ENCODE data around the gene ARHGAP8.

GRCh38 chr22:44765571-44766285 lies 13.4 kb downstream of the ARHGAP8 start:
- TF ChIP-seq CTCF (IDR thresholded peaks at IDR 0.05) (no peak), POLR2A (IDR thresholded peaks at IDR 0.05) (no peak)
